OCI-LY7 (cell line): ENCODE results near the gene VSIG4.

ENCODE experiments used
- CTCF ChIP-seq: fragments of 200-600 bp; sonication (generic); conservative IDR thresholded peaks from 2 replicates; pipeline ENCODE4 v1.5.1; 2014; ENCODE audit warnings: mild to moderate bottlenecking, antibody characterized with exemption, low read length, moderate library complexity, mixed read lengths
- EZH2phosphoT487 ChIP-seq: fragments of 200-600 bp; sonication (generic); IDR thresholded peaks from 2 replicates; pipeline ENCODE4 v1.6.1; 2018; ENCODE audit warnings: low read depth, borderline replicate concordance, mild to moderate bottlenecking, mixed run types, antibody characterized with exemption, low read length, moderate library complexity, mixed read lengths

- TF ChIP-seq CTCF (peak; percentile 76), EZH2phosphoT487 (no peak)
Observed at GRCh38 chrX:65985922-65986588, 53.8 kb downstream of the VSIG4 start.
